H1 (cell line): ENCODE results near the gene LMTK3. TPM values are rescaled to one million over a fixed set of nuclear protein-coding genes. Genes with fewer than 3 reads are reported as not detected.
A peak's percentile ranks its signal among the peaks of the same experiment; 100 is the strongest.

Source experiments
- CTCF ChIA-PET: fragments of 300-600 bp; sonication (Branson Sonifier 250); formaldehyde crosslinking; loops from one replicate; lab custom pipeline; 2021; ENCODE audit not compliant: partially characterized antibody; lab: Charles Lee
- POLR2A ChIA-PET: fragments of 300-600 bp; sonication (Branson Sonifier 250); formaldehyde crosslinking; loops from one replicate; lab custom pipeline; 2021; ENCODE audit warnings: inconsistent platforms; ENCODE audit not compliant: partially characterized antibody; lab: Charles Lee
- DNase-seq, 2 experiments: peaks; one replicate each; pipeline versions ENCODE4 v3.0.0 to v3.0.0-alpha.2; 2010 to 2022; ENCODE audit warnings: low spot score in 2 of 2, low read depth in 1 of 2, mixed read lengths in 1 of 2
- FAIRE-seq: peaks from 2 replicates; lab custom pipeline; 2011; peaks lifted over from hg19 to GRCh38; lab: Jason Lieb, UNC
- H2AFZ ChIP-seq: 2 replicates; pipeline ENCODE4 v1.8.1; 2012; ENCODE audit warnings: low read length, inconsistent platforms
- H2AK5ac ChIP-seq: 2 replicates; pipeline ENCODE4 v1.6.1; 2013; ENCODE audit warnings: low read depth, low read length
- H2BK120ac ChIP-seq: replicated peaks from 2 replicates; pipeline ENCODE3; 2013; ENCODE audit warnings: low read depth, low read length, inconsistent platforms
- H2BK12ac ChIP-seq: 2 replicates; pipeline ENCODE4 v1.6.1; 2013; ENCODE audit warnings: low read depth, low read length
- H2BK15ac ChIP-seq: 2 replicates; pipeline ENCODE4 v1.6.1; 2013; ENCODE audit warnings: low read length
- H2BK20ac ChIP-seq: 2 replicates; pipeline ENCODE4 v1.6.1; 2013; ENCODE audit warnings: low read length
- H2BK5ac ChIP-seq: 2 replicates; pipeline ENCODE4 v1.6.1; 2013; ENCODE audit warnings: low read depth, low read length
- H3K14ac ChIP-seq: 2 replicates; pipeline ENCODE4 v1.6.1; 2013; ENCODE audit warnings: inconsistent platforms; ENCODE audit not compliant: insufficient read length
- H3K18ac ChIP-seq: 2 replicates; pipeline ENCODE4 v1.6.1; 2013; ENCODE audit warnings: low read length; ENCODE audit errors: extremely low read depth
- H3K23ac ChIP-seq: 2 replicates; pipeline ENCODE4 v1.6.1; 2013; ENCODE audit warnings: inconsistent platforms; ENCODE audit not compliant: insufficient read length
- H3K23me2 ChIP-seq: 2 replicates; pipeline ENCODE4 v1.6.1; 2013; ENCODE audit warnings: low read depth, low read length
- H3K27ac ChIP-seq: 2 replicates; pipeline ENCODE4 v1.6.1; 2011; ENCODE audit warnings: low read depth, low read length, inconsistent platforms
- H3K27me3 ChIP-seq, 4 experiments: replicated peaks in 1 of 4; 1 replicate in 1 of 4; 2 replicates in 3 of 4; pipeline versions ENCODE4 v1.6.1 to v1.8.1; 2011 to 2013; ENCODE audit warnings: low read length in 3 of 4, mild to moderate bottlenecking in 3 of 4, inconsistent platforms in 2 of 4, mixed read lengths in 2 of 4, moderate library complexity in 1 of 4; ENCODE audit not compliant: control insufficient read depth in 3 of 4, insufficient read depth in 3 of 4; ENCODE audit errors: extremely low read depth in 1 of 4
- H3K36me3 ChIP-seq, 4 experiments: 2 replicates each; pipeline versions ENCODE4 v1.6.1 to v1.8.1; 2011 to 2013; ENCODE audit warnings: mild to moderate bottlenecking in 4 of 4, low read length in 3 of 4, moderate library complexity in 2 of 4, control low read depth in 1 of 4, inconsistent platforms in 1 of 4; ENCODE audit not compliant: insufficient read depth in 4 of 4, control insufficient read depth in 2 of 4
- H3K4ac ChIP-seq: replicated peaks from 2 replicates; pipeline ENCODE3; 2013; ENCODE audit warnings: low read length, low read depth, mixed read lengths, inconsistent platforms; ENCODE audit not compliant: insufficient read length
- H3K4me1 ChIP-seq, 4 experiments: replicated peaks in 1 of 4; 1 replicate in 1 of 4; 2 replicates in 3 of 4; pipeline versions ENCODE4 v1.6.1 to v1.8.1; 2011 to 2013; ENCODE audit warnings: low read length in 3 of 4, inconsistent platforms in 2 of 4, mixed read lengths in 1 of 4; ENCODE audit not compliant: insufficient read depth in 4 of 4, control insufficient read depth in 3 of 4
- H3K4me2 ChIP-seq, 2 experiments: 2 replicates each; pipeline versions ENCODE4 v1.6.1 to v1.8.1; 2011 to 2013; ENCODE audit warnings: low read depth in 2 of 2, low read length in 2 of 2, control low read depth in 1 of 2, inconsistent platforms in 1 of 2, mild to moderate bottlenecking in 1 of 2; ENCODE audit not compliant: insufficient read depth in 1 of 2
- H3K4me3 ChIP-seq, 4 experiments: fragments of 200-600, 300-600 bp in 1 of 4; sonication (generic), shearing (Covaris generic), sonication (Bioruptor Twin) in 1 of 4; 2 replicates each; pipeline versions ENCODE4 v1.5.1 to v1.8.1; 2011 to 2016; ENCODE audit warnings: low read length in 4 of 4, low read depth in 3 of 4, control low read depth in 2 of 4, inconsistent platforms in 2 of 4, mild to moderate bottlenecking in 2 of 4, mixed read lengths in 1 of 4, moderate library complexity in 1 of 4; ENCODE audit not compliant: insufficient read depth in 2 of 4; ENCODE audit errors: extremely low read depth in 1 of 4
- H3K56ac ChIP-seq: replicated peaks from 2 replicates; pipeline ENCODE3; 2013; ENCODE audit warnings: low read depth, mild to moderate bottlenecking, mixed read lengths, low read length, inconsistent platforms; ENCODE audit not compliant: insufficient read length
- H3K79me1 ChIP-seq: 2 replicates; pipeline ENCODE4 v1.6.1; 2013; ENCODE audit warnings: low read depth, low read length, control low read depth
- H3K79me2 ChIP-seq, 2 experiments: 2 replicates each; pipeline versions ENCODE4 v1.6.1 to v1.8.1; 2012 to 2013; ENCODE audit warnings: low read length in 2 of 2, mild to moderate bottlenecking in 2 of 2, inconsistent platforms in 1 of 2; ENCODE audit not compliant: insufficient read depth in 2 of 2, control insufficient read depth in 1 of 2
- H3K9ac ChIP-seq, 4 experiments: replicated peaks in 1 of 4; 1 replicate in 1 of 4; 2 replicates in 3 of 4; pipeline versions ENCODE4 v1.6.1 to v1.8.1; 2011 to 2013; ENCODE audit warnings: low read depth in 3 of 4, low read length in 3 of 4, control low read depth in 2 of 4, mild to moderate bottlenecking in 2 of 4, moderate library complexity in 2 of 4, inconsistent platforms in 1 of 4; ENCODE audit errors: extremely low read depth in 1 of 4
- H3K9me3 ChIP-seq, 2 experiments: 2 replicates each; pipeline versions ENCODE4 v1.6.1 to v1.8.1; 2012 to 2013; ENCODE audit warnings: mild to moderate bottlenecking in 2 of 2, moderate library complexity in 2 of 2, control low read depth in 1 of 2, inconsistent platforms in 1 of 2, low read depth in 1 of 2, low read length in 1 of 2, mixed read lengths in 1 of 2; ENCODE audit not compliant: insufficient read depth in 2 of 2
- H4K20me1 ChIP-seq, 2 experiments: replicated peaks in 1 of 2; 2 replicates each; pipeline versions ENCODE3 to v1.8.1; 2011 to 2013; ENCODE audit warnings: inconsistent platforms in 2 of 2, low read length in 2 of 2, mild to moderate bottlenecking in 1 of 2; ENCODE audit not compliant: insufficient read depth in 2 of 2, control insufficient read depth in 1 of 2
- H4K5ac ChIP-seq: 2 replicates; pipeline ENCODE4 v1.6.1; 2013; ENCODE audit warnings: low read length, low read depth, mixed read lengths, inconsistent platforms; ENCODE audit not compliant: insufficient read length
- H4K8ac ChIP-seq: 2 replicates; pipeline ENCODE4 v1.8.0; 2013; ENCODE audit warnings: mild to moderate bottlenecking, moderate library complexity, low read length, inconsistent platforms; ENCODE audit not compliant: insufficient read depth; ENCODE audit errors: extremely low read depth
- H4K91ac ChIP-seq: replicated peaks from 2 replicates; pipeline ENCODE3; 2013; ENCODE audit warnings: low read length, mixed read lengths, inconsistent platforms; ENCODE audit not compliant: insufficient read length
- BRCA1 ChIP-seq: IDR thresholded peaks from 2 replicates; pipeline ENCODE4 v1.6.1; 2012; ENCODE audit warnings: low read depth, low read length, improper control_type of control experiment
- CHD2 ChIP-seq: IDR thresholded peaks from 2 replicates; pipeline ENCODE4 v1.6.1; 2012; ENCODE audit warnings: low read length, improper control_type of control experiment
- NANOG ChIP-seq: IDR thresholded peaks from 2 replicates; pipeline ENCODE4 v1.6.1; 2011; ENCODE audit warnings: low read length, low read depth, mild to moderate bottlenecking, inconsistent platforms; ENCODE audit not compliant: insufficient read depth, poor library complexity, severe bottlenecking
- SAP30 ChIP-seq: fragments of 300-600 bp; sonication (generic); IDR thresholded peaks from 2 replicates; pipeline ENCODE4 v1.7.1; 2012; ENCODE audit warnings: low read length, moderate library complexity, mild to moderate bottlenecking, inconsistent platforms; ENCODE audit not compliant: insufficient read depth, insufficient replicate concordance
- SP1 ChIP-seq: IDR thresholded peaks from 2 replicates; pipeline ENCODE4 v1.6.1; 2011; ENCODE audit warnings: low read depth, low read length
- TEAD4 ChIP-seq: IDR thresholded peaks from 2 replicates; pipeline ENCODE4 v1.6.1; 2012; ENCODE audit warnings: low read depth, low read length, inconsistent platforms, mixed read lengths
- WGBS, 2 experiments: shearing (Covaris generic) in 1 of 2; methylation state at CpG; one replicate each; pipeline versions ENCODE4 v1.1.6 to v1.1.7; 2013 to 2015; ENCODE audit warnings: low lambda C conversion rate in 2 of 2, mixed read lengths in 2 of 2, inconsistent platforms in 1 of 2, low coverage in 1 of 2, missing lambda C conversion rate in 1 of 2; ENCODE audit not compliant: insufficient replicate concordance in 2 of 2, insufficient coverage in 1 of 2, insufficient read length in 1 of 2; ENCODE audit errors: extremely low coverage in 1 of 2, missing lambda C conversion rate in 1 of 2; 5-methylcytosine and 5-hydroxymethylcytosine counted together
- polyA plus RNA-seq, 7 experiments: library from polyadenylated mRNA; depleted of rRNA in 3 of 7; stranded (reverse) in 5 of 7; unstranded in 2 of 7; fragments of >200 nt in 5 of 7; fragments of 200-250 nt in 2 of 7; gene quantifications; 1 replicate in 5 of 7; 2 replicates in 1 of 7; 4 replicates in 1 of 7; pipeline versions ENCODE4 v1.2.1 to v1.2.3, GENCODE V29; 2011 to 2013; ENCODE audit warnings: missing spikeins in 2 of 7, mixed read lengths in 2 of 7
- total RNA-seq: library from RNA; stranded (reverse); fragmentation: NEBNext Ultra II Directional; extraction: Animal tissue kit (Norgen Biotek cat#: 25700); gene quantifications from 2 replicates; pipeline ENCODE4 v1.2.1, GENCODE V29; 2021

Gene LMTK3
- total and polyA plus RNA-seq, 2 of the 8 experiments (the other 6 are each of a cell fraction or from before 2014, with no cell fraction given) = 2.7 to 12.4 TPM

DNA sequence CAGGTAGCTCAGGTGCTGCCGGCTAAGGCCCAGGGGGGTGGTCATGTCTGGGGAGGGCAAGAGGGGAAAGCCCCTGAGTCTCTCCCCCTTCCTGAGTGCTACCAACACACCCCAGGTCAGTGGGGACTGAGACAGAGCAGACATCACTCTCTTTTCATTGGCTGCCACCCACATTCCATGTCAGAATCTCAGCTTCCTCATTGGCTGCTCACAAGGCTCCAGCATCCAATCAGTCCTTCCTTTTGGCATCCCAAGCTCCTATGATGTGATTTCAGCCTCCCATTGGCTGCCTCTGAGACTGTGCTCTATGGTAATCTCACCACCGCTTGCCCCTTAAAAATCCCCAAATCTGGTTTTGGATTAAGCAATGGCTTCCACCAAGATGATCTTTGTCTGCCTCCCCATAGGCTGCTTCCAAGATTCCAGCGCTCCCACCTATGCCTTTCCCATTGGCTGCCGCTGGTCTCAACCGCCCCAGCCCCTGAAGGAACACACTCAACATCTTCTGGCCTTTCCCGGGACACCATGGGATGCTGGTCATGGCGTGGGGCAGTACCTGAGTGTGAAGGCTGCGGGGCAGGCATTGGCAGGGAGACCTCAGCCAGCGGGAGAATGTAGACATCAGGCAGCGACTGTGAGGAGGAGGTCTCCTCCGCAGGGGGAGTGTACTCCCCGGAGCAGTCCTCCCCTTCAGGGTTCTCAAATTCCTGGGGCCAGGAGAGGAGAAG, 2.0 kb downstream of the LMTK3 start:
- Histone ChIP-seq H3K36me3 (no peaks in the 10 kb centered on the region), H4K5ac (no peak overlapping the region), H4K20me1 (peaks cover 0 to 5% of the 10 kb centered on the region in 2 experiments), H3K23ac (no peak overlapping the region), H3K18ac (no peak overlapping the region), H2BK15ac (peak overlapping the region; percentile 88; the same call in 1 of the 2 replicates), H3K27ac (no peak overlapping the region), H3K9ac (no peak overlapping the region; a peak in 1 of 7 replicates), H4K91ac (no peak overlapping the region), H2BK12ac (no peak overlapping the region), H2BK120ac (no peak overlapping the region), H3K4me1 (peaks cover 0 to 20% (median 10%) of the 10 kb centered on the region in 4 experiments; a peak in 5 of 7 replicates), H4K8ac (no peak overlapping the region), H3K79me2 (no peaks in the 10 kb centered on the region), H3K56ac (no peak overlapping the region), H3K14ac (no peak overlapping the region), H2AK5ac (0 out of 2 replicates have a peak overlapping the region, but pooled peaks have one; percentile 39), H3K4me3 (peak overlapping the region; percentile 42 to 65 (median 60); a peak in 5 of 8 replicates), H3K79me1 (no peaks in the 10 kb centered on the region), H2BK5ac (no peak overlapping the region), H2BK20ac (peak overlapping the region; percentile 18; the same call in 1 of the 2 replicates), H3K23me2 (peaks cover 25% of the 10 kb centered on the region), H2AFZ (no peak overlapping the region), H3K27me3 (peaks cover 0 to 12% (median 9%) of the 10 kb centered on the region in 4 experiments; a peak in 4 of 7 replicates), H3K4me2 (peak overlapping the region; percentile 91 to 98), H3K4ac (no peak overlapping the region), H3K9me3 (no peaks in the 10 kb centered on the region)
- DNase-seq (no peak), FAIRE-seq (peak; percentile 82)
- CTCF ChIA-PET = interaction anchor here (0.5 to 9.6 kb wide), 15 partner anchors 8 to 280 kb away, joined by 3 to 353 read pairs (median 4); no protein-coding TSS in a partner anchor
- POLR2A ChIA-PET = interaction anchor here (0.7 to 9.5 kb wide), 10 partner anchors 15 to 122 kb away, joined by 3 to 59 read pairs (median 4); partner anchors contain the start of genes FAM83E, RPL18 and SPHK2
- WGBS, 2 experiments = 71% methylated on average over 12 of the region's 12 CpGs; no CpG with 5 or more reads in 1 of the 2 experiments
- TF ChIP-seq SAP30 (no peak), TEAD4 (peak; percentile 66), BRCA1 (no peak), CHD2 (peak; percentile 61; the same call in 1 of the 2 replicates), SP1 (peak; percentile 94), NANOG (no peak)
